ENCODE data around the gene MYH7B. TPM values are rescaled to one million over a fixed set of nuclear protein-coding genes. Genes with fewer than 3 reads are reported as not detected.

Gene MYH7B
- total RNA-seq, 1 donor from 2014 or later: 0.17 TPM

- no peak for DNase-seq
Observed at GRCh38 chr20:34977365-34978091, 21.9 kb downstream of the MYH7B start.

- no peak for DNase-seq
Observed at GRCh38 chr20:34978092-34978744, 22.6 kb downstream of the MYH7B start.

- no peak for DNase-seq
Observed at GRCh38 chr20:34979366-34980153, 23.9 kb downstream of the MYH7B start.

DNA sequence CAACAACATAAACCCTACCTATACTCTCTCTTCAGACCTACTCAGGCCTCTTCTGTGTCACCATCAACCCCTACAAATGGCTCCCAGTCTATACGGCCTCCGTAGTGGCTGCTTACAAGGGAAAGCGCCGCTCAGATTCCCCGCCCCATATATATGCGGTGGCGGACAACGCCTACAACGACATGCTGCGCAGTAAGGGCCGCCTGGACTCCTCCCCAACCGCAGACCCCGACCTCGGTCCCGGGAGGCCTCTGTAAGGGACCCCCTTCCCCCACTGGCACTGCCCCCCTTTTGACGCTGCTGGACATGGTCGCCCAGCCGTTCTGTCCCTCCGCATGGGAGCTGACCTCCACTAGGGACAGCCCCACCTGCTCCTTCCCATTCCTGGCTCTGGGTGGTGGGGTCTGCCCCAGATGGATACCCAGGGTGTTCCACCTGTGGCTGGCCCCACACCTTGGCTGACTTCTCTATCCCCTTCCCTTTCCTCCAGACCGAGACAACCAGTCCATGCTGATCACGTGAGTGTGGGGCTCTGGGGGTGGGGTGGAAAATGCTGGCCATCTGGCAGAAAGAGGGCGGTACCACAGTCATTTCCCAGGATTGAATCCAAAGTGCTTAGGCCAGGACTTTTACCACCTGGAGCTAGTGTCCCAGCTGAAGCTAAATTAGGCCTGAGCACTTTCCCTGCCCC lies 25.0 kb downstream of the MYH7B start:
- DNase-seq: peak; percentile 45

DNA sequence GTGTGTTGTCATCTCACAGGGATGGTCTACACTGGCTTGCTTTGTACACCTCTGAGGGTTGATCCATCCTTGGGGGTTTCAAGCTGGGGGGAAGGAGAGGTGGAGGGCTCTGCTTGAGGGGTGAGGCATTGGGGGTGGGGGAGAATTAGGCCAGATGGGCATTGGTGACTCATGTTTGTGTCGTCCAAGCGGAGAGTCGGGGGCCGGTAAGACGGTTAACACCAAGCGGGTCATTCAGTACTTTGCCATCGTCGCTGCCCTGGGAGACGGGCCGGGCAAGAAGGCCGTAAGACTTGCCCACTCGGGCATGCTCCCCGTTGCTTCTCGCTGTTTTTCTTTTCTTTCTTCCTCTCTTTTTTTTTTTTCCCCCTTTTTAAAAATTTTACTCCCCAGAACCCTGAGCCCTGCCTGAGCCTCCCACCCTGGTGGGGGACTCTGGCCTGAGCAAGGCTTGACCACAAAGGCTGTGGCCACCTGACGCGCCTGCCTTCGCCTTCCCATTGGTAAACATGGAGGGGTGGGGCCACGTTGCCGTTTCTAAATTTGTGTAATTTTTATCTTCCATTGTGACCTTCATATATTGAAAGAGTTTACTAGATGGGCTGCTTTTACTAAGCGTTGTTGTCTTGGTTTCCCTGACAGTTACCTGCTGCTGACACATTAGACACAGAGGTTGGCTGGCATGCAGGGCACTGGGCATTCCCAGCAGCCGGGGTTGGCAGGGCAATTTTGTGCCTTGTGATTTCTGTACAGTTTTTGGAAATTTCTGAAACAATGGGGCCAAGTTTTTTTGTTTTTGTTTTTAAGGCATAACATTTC lies 26.8 kb downstream of the MYH7B start:
- DNase-seq: no peak

DNA sequence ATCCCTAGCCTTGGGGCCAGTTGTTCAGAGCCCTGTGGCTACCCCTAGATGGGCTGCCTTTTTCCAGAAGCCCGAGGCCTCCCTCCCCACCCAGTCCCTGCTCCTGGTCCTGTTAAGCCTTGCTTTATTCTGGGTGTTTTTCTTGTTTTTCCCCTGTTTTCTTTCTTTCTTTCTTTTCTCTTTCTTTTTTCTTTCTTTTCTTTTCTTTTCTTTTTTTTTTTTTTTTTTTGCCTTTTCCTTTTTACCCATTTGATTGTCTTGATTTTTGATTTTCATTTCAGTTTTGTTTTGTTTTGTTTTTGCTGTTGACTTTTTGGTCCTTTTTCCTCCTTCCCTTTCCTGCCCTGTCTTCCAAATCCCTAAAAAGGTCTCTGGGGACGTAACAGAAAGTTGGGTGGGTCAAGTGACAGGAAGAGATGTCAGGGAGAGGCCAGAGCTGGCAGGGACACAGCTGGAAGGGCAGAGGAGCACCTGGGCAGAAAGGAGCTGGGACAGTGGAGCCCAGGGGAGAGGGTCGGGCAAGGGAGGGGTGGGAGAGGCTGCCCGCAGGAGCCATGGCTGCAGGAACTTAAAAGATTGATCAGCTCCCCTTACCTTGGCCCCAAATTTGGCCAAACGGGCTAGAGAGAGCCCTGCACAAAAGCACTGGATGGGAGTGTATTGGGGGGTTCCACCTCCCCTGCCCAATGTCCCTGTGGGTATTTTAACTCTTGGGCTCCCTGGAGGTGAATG lies 27.6 kb downstream of the MYH7B start:
- no peak for DNase-seq

DNA sequence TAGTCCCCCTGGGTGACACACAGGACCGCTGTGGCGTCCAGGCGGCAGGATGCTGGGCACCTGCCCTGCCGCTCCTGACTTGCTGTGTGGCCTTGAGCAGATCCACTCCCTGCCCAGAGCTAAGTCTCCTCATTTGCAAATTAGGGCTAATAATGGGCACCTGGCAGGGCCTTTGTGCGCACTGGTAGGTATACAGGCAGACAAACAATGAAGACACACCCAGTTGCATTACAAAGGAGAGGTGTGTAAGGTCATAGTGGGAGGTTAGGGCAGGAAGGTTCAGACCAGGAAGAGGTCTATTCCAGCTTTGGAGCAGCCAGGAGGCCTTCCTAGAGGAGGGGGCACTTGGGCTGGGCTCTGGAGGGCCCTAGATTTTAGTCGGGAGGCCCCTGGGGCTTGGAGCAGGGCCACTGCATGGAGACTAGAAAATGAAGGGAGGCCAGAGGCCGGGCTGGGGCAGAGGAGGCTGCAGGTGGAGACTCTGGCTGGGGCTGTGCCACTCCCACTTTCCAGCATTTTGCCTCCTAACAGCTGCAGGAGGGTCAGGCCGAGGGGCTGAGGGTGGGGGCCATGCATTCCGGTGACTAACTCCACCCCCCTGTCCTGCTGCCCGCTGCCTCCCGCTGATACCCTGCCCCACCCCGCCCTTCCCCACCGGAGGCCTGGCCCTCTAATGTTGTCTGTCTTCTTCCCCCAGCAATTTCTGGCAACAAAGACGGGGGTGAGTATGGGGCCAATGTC lies 28.5 kb downstream of the MYH7B start:
- no peak for DNase-seq

DNA sequence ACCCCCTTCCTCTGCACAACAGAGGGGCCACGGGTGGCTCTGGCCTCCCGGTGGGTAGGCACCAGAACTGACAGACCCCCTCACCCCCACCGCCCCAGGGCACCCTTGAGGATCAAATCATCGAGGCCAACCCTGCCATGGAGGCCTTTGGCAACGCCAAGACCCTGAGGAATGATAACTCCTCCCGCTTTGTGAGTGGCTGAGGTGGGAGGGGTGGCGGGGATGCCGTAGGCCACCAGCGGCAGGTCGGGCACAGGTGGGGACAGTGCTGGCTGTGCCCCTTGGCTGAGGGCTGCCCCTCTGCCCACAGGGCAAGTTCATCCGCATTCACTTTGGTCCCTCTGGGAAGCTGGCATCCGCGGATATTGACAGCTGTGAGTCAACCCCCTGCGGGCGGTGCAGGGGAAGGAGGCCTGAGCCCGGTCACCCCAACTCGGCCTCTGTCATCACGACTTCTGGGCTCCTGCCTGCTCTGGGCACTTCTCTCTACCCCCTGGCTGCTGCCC lies 29.1 kb downstream of the MYH7B start:
- peak; percentile 39 for DNase-seq

- DNase-seq: no peak
Observed at GRCh38 chr20:34985461-34986310, 30.0 kb downstream of the MYH7B start.

- DNase-seq: no peak
Observed at GRCh38 chr20:34986311-34987287, 30.9 kb downstream of the MYH7B start.

DNA sequence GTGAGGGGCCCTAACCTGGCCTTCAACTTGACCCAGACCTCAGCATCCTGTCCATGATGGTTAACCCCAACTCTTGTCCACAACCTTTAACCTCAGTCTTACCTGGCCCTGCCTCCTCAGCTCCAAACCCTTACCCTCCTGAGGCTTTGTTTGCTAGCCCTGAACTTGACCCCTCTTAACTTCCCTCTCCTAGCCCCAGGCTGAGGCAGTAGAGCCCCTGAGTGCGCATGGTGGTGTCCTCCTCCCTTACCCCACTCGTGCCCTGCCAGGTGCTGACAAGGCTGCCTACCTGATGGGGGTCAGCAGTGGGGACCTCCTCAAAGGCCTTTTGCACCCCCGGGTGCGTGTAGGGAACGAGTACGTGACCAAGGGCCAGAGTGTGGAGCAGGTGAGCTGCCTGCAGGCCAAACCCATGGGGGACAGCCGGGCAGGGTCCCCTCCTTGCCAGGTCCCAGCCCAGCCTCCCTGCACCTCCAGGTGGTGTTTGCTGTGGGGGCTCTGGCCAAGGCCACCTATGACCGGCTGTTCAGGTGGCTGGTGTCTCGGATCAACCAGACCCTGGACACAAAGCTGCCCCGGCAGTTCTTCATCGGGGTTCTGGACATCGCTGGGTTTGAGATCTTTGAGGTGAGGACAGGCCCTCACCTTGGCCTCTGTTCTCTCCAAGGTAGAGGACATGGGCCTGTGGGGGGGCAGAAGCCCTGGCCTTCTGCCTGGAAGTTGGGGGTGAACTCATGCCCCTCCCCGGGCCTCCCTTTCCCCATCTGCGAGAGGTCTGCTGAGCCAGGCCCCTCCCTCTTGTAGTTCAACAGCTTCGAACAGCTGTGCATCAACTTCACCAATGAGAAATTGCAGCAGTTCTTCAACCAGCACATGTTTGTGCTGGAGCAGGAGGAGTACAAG lies 31.9 kb downstream of the MYH7B start:
- no peak for DNase-seq

DNA sequence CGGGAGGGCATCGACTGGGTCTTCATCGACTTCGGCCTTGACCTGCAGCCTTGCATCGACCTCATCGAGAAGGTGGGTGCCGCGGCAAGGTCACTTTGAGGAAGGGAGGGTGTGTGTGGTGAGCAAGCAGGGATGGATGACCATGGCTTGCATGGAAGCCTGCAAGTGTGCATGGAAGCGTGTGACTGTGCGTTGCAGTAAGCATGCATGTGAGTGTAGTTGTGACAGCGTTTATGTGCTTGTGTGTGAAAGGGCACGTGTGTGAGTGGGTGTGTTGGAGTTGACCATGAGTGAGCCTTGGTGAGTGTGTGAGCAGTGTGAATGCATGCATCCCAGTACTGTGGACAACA lies 32.5 kb downstream of the MYH7B start:
- DNase-seq: no peak

GRCh38 chr20:34989118-34989517 lies 33.5 kb downstream of the MYH7B start:
- DNase-seq: no peak

GRCh38 chr20:34989670-34990069 lies 34.0 kb downstream of the MYH7B start:
- no peak for DNase-seq

DNA sequence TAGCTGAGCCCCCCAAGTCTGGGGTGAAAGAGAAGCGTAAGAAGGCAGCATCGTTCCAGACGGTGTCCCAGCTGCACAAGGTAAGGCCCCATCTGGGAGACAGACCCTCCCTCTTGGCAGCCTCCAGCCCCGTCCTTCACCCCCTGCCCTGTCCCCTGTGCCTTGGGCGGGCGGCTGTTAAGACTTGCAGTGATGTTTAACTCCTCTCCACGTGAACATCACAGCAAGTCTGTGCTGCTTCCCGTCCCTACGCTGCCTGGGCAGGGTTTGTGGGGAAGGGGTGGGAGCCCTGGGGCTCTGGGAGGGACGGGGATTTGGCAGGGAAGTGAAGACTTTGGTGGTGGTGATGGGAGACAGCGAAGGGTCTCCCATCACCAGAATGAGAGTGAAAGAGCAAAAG lies 34.6 kb downstream of the MYH7B start:
- DNase-seq: no peak

DNA sequence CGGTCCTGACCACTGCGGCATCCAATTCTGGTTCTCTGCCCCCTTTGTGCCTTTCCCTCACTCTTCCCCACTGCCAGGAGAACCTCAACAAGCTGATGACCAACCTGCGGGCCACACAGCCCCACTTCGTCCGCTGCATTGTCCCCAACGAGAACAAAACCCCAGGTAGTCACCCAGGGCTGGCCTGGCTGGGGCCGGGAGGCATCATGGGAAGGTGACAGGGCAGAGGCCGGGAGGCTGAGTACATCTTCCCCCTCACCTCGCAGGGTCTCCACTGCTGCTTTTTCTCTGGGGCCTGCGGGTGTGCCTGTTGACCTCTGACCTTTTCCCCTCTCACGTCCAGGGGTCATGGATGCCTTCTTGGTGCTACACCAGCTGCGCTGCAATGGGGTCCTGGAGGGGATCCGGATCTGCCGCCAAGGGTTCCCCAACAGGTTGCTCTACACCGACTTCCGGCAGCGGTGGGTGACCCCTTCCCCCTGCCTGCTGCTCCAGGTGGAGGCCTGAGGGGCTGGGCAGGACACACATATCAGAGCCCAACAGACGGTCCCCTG lies 35.1 kb downstream of the MYH7B start:
- no peak for DNase-seq

Data from dermis blood vessel endothelial cell (primary cell).